GM18526 (cell line): ENCODE results near the gene REG1A.

Experiments used
- POLR2A ChIP-seq: IDR thresholded peaks from 3 replicates; pipeline ENCODE4 v1.6.1; 2011; ENCODE audit not compliant: insufficient read length; ENCODE audit errors: extremely low read depth

The REG1A gene

DNA sequence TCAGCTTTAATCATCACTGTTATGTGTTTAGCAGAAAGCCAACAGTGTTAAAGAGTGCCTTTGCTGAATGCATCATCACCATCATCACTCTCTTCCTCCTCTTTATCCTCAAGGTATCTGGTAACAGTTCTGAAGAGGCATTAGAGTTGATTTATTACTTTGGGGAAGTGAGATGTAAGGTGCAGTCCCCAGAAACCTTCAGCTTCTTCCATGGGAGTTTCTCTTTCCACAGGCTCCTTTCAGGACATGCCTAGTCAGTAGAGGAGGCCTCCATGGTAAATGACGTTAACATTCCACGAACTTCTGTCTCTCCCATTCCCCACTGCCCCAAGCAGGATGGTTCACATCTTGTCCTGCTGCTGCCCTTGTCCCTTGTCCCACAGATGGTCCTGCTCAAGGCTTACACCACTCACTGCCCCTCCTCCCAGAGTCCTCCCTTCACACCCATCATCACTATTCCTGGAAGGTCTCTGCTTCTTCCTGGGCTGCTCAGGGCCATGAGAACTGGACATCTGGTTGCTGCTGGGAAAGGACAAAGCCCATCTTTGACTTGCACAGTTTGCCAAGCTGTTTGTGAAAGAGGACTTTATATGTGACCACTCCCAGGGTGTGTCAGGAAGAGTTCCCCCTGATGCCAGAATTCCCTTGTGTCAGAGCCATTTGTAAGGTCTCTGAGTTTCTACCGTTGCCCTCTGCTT lies 5.3 kb upstream of the REG1A start:
- TF ChIP-seq POLR2A = no peak

DNA sequence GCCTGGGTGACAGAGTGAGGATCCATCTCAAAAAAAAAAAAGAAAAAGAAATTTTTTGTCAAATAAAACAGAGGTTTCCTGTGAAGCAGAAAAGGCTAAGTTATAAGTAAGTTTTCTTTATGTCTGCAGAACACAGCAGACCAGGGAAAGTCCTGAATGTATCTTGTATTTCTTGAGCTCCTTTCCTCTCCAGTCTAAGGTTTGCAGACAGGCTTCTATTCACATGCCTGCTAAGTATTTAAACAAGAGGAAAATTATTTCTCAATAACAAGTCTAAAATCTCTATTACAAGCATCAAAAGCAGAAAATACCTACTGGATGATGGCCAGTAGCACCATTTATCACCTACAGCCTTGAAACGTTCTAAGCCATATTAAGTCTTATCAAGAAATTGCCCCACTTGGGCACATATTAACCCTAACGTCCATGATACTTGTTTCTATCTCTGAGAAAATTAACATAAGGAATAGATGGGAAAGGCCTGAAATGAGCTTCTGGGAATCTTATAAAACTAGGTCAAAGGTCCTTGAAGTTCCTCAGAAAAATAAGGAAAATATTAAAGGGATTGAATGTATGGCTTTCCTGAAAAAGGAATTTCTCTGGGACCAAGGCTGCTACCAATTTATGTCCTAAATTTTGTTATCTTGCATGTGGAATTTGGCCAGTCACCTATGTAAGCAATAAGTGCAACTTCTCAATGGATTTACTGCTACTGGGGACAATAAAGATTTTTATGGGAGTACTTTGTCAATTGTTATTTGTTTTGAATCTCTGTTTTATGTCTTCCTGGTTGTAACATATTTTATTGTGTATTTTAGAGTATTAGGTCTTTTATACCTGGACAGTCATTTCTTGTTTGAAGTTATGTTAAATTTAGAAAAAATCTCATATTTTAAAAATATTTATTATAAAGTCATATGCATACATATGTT lies 3.0 kb upstream of the REG1A start:
- TF ChIP-seq POLR2A = no peak

- TF ChIP-seq POLR2A = no peak
Measured at GRCh38 chr2:79122676-79123075, 2.4 kb downstream of the REG1A start.

- TF ChIP-seq POLR2A = no peak
Measured at GRCh38 chr2:79124907-79125720, 4.8 kb downstream of the REG1A start.

- no peak for TF ChIP-seq POLR2A
Measured at GRCh38 chr2:79125721-79125985, 5.4 kb downstream of the REG1A start.

GRCh38 chr2:79128406-79128805 lies 8.1 kb downstream of the REG1A start:
- TF ChIP-seq POLR2A = no peak

DNA sequence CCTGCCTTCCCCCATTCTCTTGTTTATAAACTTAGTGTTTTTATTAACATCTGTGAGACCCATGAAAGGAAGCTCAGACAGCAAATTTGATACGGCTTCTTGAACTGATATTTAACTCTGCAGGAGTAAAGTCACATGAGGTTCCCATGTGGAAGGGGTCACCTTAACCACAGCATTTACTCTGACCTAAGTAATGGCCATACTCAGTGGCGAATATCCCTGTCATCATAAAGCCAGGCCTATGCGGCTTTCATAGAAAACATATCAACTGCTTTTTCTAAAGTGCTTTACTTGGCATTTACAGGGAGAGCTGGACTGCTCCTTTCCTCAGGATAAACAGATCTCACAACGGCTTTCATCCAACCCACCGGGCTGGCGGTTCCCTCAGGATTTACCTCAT lies 9.0 kb downstream of the REG1A start:
- TF ChIP-seq POLR2A = no peak

DNA sequence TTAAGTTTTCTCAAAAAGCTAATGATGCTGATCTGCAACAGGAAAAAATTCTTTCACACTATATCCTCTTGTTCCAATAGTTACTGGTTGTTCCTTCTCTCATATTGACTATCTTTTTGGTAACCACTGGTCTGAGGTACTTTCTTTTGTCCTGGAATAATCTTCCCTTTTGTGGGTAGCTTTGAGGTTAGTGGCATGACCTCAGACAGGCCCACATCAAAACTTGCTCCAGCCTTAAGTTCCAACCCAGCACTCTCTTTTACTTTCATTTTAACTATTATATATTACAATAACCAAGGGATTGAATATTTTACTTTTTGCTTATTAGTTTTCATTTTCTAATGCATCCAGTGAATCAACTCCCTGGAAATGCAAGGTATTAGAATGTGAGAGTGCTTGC lies 9.5 kb downstream of the REG1A start:
- no peak for TF ChIP-seq POLR2A

DNA sequence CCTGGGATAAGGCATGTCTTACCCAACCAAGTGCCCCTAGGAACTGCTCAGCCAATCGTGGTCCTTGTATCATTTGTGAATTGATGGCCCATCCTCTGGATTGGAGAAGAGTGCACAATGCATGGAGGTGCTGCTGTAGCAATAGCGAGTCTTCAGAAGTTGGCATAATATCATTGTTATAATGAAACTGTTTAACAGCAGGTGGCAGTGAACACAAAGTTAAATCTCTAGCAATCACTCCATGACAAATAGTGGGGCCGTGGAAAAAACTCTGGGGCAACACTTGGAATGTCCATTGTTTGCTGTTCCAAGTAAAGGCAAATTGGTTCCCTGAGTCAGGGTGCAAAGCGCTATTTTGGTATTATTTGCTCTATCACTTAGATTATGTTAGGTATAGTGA lies 11.4 kb downstream of the REG1A start:
- no peak for TF ChIP-seq POLR2A

DNA sequence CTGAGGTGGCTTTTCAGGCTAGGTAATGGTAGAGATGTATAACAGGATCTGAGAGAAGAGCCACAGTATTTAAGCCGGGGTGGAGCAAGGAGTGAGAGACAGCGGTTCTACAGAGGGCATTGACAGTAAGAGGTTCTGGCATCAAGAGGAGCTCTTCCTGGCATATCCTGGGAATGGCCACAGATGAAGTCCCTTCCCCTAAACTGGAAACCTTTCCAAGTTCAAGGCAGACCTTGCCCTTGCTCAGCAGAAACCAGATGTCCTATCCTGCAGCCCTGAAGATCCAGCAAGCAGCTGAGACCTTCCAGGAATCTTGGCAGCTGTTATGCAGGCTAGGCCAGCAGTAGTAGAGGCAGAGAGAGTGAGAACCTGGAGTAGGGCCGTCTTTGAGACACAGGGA lies 18.1 kb downstream of the REG1A start:
- no peak for TF ChIP-seq POLR2A

DNA sequence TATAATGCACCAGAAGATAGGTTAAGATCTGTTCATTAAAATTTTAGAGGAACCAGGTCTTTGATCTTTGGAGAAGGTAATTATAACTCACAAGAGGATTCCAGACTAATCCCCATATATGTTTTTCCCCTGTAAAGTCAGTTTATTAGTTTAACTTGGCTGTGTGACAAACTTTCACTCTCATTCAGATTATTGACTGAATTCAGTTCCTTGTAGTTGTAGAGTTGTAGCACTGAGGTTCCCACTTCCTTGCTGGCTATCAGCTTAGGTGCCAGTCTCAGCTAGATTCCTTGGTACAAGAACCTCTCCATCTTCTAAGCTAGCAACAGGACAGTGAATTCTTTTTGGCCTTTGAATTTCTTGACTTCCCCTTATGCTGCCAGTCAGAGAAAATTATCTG lies 19.1 kb downstream of the REG1A start:
- TF ChIP-seq POLR2A = no peak

GRCh38 chr2:79155826-79156476 lies 35.7 kb downstream of the REG1A start:
- no peak for TF ChIP-seq POLR2A

GRCh38 chr2:79159030-79159429 lies 38.7 kb downstream of the REG1A start:
- TF ChIP-seq POLR2A = no peak

DNA sequence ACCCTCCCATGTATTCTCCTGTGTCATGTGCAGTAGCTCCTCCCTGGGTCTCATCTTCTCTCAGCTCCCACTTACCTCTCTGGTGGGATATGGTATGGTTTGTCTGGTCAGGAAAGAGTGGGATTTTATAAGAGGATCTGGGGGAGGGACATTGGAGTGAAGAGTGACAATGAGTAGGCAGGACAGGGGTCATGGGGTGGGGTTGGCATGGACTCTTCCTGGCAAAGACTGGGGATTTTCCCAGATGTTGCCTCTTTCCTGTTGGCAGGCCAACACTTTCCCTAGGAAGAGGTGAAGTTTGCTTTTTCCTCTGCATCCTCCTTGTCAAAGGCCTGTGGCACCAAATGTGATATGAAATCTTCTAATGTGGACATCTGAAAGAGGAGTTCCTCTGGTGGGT lies 39.4 kb downstream of the REG1A start, which contains the start of gene REG3A:
TSS of gene REG3A (minus strand) at position 101 of the 400 bp plus-strand sequence. CDS start 348 bp downstream, outside the sequence.
- TF ChIP-seq POLR2A = no peak

DNA sequence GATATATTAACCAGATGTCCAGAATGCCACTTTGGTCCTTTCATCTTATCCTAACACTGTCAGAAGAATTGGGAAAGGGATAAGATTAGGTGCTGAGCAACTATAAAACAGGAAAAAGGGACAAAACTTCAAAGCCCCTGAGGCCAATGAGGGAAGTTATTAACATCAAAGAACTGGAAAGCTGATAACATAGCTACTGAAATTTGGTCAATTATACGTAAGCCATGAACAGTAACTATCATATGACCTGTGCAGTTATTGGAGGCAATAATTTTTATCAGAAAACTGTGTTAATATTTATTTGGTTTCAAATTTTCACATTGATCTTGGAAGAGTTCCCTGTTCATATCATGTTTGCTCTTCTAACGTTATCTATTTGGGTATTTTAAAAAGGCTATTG lies 41.8 kb downstream of the REG1A start:
- TF ChIP-seq POLR2A = no peak
